ENCODE measurements around the gene PRDM16.

GRCh38 chr1:3265835-3266805, 197.1 kb downstream of the PRDM16 start:
- no peak for TF ChIP-seq CTCF (IDR thresholded peaks at IDR 0.05; ENCODE audit: low read length)
- TF ChIP-seq EZH2 (optimal IDR thresholded peaks at IDR 0.05; ENCODE audit: low read depth, low read length), result no peak
- no peak for TF ChIP-seq EZH2phosphoT487 (IDR thresholded peaks at IDR 0.05; ENCODE audit: low read length)
